EH (cell line): ENCODE measurements around the gene ARHGAP18.

Source experiments
- DNase-seq: peaks from one replicate; pipeline ENCODE4 v3.0.0-alpha.2; 2015; ENCODE audit warnings: low read depth

Gene ARHGAP18

DNA sequence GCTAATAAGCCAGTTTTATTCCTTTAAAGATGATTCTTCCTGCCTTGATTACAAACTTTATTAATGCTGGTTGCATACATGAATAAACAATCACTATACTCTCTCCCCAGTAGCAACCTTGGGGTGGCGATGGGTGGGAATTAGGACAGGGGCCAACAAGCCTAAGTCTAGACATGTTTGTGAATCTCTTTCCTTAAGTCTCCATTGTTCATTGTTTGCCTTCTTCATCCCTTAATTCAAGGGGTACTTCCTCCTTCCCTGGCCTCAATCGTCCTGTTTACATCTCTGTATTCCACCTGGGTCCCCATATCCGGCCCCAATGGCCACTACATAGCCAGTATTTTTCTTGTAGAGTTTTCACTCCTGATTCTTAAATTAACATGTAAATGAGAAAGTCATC is 66.0 kb downstream of the ARHGAP18 start:
- no peak for DNase-seq

DNA sequence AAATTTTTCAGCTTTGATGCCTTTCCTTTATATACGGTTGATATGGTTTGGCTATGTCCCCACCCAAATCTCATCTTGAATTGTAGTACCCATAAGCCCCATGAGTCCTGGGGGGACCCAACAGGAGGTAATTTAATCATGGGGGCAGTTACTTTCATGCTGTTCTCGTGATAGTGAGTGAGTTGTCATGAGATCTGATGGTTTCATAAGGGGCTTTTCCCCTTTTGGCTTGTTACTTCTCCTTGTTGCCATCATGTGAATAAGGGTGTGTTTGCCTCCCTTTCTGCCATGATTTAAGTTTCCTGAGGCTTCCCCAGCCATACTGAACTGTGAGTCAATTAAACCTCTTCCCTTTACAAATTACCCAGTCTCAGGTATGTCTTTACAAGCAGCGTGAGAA is 66.8 kb downstream of the ARHGAP18 start:
- DNase-seq: no peak

DNA sequence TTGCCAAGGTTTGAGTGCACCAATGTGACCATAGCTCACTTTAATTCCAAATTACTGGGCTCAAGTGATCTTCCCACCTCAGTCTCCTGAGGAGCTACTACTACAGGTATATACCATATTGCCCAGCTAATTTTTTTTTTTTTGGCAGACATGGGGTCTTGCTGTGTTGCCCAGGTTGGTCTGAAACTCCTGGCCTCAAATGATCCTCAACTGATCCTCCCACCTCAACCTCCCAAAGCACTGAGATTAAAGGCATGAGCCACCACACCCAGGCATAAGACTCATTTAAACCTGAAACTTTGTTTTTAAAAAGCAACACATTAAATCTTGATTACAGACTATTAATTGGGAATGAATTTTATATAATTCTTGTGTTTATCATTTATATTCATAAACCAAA is 67.7 kb downstream of the ARHGAP18 start:
- no peak for DNase-seq

DNA sequence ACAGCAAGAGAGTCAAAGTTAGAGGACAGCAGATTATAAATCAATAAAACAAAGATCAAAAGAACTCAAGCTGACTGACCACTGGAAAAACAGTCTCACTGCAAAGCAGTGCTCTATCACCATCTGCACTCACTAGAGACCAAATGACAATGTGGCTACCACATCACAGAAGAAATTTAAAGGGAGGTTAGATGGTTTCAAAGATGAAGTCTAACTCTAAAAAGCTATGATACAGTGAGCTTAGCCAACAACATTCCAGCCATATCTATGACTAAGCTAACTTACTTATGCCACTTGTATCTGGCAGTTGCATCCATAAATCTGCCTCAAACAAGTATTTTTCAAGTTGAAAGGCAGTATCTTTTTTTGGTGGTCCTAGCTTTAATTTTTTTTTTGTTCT is 68.6 kb downstream of the ARHGAP18 start:
- DNase-seq: peak; percentile 88

DNA sequence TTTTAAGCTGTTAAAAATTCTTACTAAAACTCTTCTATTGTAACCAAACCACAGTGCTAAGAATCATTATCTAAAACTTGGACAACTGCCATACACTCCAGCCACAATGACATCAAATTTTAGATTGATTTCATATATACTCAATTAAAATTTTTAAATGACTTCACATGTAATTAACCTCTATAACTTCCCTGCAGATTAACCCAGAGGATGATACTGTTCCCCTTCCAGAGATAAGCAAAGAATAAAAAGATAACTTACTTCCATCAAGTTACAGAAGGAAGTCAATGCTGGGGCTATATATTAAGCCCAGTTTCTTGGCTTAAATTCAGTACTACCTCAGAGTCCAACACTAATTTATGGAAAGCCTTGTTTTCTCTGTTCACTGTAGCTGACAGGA is 71.3 kb downstream of the ARHGAP18 start:
- no peak for DNase-seq

DNA sequence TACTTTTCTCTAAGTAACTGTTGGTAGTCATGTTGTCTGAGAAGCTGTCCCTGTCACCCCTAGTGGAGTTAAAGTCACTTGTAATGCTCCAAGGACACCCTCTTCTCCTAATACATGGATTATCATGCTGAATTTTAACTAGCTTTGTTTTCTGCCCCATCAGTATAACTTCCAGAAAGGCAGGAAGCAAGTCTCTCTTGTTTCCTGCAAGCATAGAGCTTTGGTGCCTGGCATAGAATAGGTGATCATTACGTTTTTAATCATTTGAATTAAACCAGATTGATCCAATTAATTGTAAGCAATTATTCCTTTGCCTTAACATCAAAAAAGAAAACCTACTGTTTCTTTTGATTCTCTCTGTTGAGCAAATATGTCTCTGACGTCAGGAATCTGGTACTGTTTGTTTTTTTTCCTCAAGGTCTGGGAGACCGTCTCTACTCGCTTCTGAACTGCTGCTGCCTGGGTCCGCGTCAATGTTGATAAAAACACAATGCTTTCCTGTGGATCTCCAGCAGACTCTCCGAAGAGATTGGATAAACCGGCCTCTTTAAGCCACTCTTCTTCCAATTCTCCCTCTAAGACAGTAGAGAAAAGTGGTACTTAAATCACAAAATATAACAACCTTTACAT is 71.8 kb downstream of the ARHGAP18 start:
- peak; percentile 37 for DNase-seq

DNA sequence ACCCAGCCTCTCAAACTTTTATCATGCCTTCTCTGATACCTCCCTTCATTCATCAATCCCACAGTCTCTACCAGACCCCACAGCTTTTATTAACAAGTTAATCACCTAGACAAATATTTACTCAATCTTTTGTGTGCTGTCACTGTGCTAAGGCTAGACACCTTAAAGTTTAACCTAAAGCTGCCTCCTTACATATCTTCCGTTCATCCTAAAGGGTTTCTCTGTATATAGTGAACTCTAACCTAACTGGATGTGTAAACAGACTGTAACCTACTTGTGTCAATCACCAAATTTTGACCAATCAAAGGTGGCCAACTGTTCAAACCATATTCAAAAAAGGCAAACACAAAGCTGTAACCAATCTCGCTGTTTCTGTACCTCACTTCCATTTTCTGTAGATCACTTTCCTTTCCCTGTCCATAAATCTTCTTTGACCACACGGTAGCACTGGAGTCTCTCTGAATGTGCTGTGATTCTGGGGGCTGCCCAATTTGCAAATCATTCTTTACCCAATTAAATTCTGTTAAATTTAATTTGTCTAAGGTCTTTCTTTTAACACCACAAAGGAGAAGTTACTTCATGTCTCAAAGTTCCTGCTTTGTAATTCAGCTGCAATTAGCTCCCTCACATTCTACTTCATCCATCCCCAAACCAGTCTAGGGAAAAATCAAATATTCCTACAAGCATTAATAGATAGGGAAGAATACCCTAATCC is 72.5 kb downstream of the ARHGAP18 start:
- DNase-seq: no peak

DNA sequence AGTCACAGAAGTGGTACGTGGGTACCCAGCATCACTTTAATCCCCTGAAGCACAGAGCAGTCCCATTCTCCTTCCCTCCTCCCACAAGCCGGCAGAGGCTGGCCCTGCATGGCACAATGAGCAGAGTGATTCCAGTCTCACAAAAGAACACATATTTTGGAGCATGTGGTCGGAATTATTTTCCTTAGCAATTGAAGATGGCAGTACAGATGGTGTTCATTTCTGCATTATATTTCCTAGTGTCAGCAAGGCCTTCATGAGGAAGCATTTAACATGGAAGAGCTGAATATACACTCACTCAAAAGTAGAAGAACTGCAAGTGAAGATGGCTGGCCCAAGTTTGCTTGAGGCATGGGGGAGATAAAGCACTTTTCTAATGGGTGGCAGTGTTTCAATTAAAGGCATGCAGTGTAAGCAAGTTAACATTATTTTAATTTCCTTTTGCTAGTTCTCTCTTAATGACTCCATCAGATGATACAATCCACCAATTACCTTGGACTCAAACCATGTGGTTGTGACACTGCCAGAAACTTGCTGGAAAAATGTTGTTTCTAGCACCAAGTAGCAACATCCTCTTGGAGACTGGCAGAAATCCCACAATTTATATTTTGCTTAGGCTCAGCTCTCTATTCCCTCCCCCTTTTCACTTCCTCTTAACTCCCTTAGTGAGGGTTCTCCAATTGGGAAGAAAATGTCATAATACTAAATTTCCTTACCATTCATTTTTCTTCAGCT is 74.4 kb downstream of the ARHGAP18 start:
- peak; percentile 91 for DNase-seq

DNA sequence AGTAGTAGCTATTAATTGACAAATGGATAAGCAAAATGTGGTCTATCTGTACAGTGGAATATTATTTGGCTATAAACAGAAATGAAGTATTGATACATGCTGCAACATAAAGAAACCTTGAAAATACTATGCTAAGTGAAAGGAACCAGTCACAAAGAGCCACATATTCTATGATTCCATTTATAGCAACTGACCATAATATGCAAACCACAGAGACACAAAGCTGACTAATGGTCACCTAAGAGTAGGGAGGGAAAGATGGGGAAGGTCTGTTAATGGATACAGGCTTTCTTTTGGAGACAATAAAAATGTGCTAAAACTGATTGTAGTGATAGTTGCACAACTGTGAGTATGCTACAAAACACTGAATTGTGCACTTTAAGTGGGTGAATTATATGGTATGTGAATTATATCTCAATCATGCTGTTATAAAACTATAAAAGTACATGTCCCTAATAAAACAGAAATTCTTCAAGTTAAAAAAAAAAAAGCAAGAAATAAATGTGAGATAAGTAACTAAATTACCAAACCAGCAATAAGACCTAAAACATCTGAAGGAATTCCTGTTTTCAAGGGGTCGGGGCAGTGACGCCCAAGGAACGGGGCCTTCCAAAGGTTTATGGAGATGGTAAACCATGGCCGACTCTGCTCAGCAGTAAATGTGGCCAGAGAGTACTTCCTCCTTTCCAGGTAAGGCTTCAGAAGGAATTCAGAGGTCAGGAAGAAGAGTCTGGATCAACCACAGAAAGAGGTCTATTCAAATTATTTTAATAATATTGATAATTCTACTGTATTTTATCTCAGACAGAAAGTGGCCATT is 75.4 kb downstream of the ARHGAP18 start:
- peak; percentile 63 for DNase-seq

DNA sequence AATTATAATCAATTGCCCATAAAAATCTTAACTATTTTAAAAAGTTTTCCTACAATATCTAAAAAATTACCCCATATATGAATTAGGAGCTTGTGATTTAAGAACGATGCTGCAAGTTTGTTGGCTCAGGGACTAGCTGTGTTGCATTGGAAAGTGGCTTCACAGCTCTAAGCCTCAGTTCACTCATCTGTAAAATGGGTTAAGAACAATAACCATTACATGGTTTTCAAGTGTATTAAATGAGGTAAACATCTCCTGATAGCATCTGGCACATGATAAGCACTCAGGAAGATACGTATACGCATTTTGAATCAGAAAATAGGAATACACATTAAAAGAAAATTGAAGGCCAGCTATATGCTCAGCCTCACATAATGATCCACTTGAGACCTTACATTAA is 76.4 kb downstream of the ARHGAP18 start:
- DNase-seq: no peak

DNA sequence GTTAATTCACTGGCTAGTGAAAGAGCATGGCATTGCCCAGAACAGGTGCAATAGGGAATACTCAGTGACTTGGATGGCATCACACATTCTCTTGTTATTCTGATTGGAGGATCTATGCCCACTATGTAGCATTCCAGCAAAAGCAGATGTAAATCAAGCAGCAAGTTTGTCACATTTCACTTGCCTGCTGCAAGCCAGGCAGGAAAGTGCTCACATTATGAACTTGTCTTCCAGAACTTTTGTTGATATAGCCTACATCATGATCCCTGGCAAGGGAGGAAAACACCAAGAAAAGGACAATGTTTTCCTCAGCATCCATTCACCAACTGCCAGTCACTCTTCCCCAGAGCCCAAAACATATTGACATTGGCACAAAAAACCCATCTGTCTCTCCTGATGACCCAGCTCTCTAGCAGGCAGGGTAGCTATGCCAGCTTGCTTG is 77.8 kb downstream of the ARHGAP18 start:
- no peak for DNase-seq

DNA sequence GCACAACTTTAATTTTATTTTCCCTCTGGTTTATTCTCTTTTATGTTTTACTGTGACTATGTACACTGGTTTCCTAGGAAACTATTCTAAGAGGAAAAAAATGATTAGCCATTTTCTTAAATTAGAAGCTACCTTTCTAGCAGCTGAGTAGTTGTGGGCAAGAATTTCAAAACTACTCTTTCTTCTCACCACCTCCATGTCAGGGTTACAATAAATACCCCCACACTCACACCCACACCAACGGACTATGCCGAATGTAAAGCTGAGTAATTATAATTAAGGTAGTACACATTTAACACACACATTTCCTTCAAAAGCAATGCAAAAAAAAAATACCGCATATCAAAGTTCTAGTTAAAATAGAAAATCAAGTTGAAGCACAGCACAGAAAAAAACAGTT is 78.9 kb downstream of the ARHGAP18 start:
- DNase-seq: no peak

DNA sequence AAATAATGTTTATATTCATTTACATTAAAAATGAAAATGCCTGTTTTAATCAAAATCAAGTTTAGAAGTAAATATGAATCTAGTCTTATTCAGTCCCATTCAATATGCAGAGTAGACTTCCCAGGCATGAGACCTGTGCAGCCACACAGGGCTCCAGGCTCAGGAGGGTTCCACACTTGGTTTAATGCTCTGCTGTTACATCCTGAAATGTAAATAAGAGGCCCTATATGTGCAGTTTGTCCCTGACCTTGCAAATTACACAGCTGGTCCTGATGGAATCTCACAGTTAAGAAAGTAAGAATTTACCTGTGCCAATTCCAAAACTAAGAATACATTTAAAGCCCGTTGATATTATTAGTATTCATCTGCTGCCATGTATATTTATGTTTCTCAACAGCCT is 79.4 kb downstream of the ARHGAP18 start:
- DNase-seq: no peak

DNA sequence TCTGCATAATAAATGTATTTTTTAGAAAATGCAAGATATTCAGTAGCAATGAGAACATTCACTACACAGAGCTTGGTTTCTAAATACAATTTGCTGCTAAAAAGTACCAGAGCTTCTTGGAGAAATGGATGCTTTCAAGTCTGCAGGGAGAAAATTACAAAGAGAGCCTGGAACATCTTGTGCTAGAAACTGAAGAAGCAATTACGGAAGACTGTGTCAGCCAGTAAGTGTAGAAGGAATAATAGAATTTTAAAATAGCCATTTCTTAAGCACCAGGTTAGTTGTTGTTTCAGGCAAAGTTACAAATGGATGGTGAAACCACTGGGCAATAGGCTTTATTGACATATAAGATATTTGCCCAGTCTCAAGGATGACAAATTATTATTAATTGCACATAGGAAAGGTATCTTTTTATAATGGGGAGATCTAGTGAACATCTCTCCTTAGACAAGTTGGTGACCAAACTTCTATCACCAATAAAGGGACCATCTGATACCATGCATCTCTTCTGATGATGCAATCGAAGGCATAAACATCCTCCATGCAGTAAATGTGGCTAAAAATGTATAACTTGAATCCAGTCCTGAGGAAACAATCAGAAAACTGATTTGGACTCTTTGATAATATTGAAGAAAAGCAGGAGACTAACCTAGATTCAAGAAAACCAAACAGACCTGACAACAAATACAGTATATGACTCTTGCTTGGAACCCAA is 81.7 kb downstream of the ARHGAP18 start:
- no peak for DNase-seq

DNA sequence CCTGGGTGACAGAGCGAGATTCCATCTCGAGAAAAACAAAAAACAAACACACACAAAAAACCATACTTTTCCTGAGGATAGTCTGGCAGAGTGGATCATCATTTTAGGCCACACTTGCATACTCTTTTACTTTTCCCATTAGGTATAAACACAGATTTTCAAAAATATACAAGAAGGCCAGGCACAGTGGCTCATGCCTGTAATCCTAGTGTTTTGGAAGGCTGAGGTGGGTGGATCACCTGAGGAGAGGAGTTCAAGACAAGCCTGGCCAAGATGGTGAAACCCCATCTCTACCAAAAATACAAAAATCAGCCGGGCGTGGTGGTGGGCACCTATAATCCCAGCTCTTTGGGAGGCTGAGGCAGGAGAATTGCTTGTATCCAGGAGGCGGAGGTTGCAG is 85.5 kb downstream of the ARHGAP18 start:
- DNase-seq: no peak

DNA sequence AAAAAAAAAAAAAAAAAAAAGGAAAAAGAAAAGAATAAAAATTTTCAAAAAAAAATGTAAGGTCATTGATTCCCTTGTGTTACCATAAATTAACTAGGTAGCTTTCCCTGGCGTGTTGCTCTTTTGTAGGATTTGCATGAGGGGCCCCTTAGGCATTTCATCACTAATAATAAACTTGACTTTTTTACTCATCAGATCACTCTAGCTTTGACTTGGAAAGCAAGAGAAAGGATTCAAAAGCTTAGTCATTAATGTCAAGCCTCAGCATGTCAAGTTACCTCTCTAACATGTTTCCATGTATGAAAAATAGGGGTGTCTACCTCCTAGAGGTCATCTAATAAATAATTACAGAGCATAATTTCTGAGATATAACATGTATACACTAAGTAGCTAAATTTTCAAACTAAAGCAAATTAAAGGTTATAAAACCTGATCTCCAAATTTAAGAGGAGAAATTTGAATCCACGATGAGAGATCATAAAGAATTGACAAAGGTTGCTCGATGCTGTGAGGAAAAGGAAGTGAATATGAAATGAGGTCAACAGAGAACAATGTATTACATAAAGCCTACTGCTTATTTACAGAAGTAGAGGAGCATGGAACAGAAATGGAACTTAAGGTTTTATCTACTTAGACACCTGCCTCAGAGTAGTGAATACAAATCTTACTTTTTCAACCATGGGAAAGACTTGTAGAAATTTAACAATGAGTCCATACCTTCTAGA is 86.8 kb downstream of the ARHGAP18 start:
- DNase-seq: no peak

DNA sequence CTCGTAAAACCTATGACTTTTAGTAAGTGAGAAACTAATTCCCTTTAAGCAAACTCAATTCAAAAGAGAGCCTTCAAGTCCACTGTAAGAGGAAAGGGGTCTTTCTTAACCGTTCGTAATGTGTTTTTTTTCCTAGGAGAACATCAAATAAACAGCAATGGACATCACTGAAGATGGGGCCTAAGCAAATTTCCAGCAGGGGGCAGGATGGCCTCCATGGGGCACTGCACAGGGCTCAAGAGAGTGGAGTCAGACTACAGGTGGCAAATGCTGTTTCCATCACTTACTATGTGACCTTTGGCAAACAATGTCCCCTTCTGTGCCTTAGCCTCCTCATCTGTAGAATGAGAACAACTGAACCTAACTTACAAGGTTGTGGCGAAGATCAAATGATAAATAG is 88.7 kb downstream of the ARHGAP18 start:
- peak; percentile 27 for DNase-seq

DNA sequence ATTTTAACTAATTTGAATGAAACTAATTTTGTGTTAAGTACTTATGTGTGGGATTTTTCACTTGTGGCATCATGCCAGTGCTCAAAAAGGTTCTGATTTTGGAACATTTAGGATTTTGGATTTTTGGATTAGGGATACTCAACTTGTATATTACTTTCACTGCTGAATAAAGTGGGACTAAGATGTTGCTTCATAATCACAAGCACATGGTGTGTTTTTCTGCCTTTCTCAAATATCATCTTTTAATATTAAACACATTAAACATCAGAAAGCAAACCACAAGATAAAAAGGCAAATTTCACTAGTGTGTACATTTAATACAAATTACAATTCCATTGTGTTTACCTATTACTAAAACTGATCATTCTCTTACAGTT is 89.8 kb downstream of the ARHGAP18 start:
- no peak for DNase-seq

DNA sequence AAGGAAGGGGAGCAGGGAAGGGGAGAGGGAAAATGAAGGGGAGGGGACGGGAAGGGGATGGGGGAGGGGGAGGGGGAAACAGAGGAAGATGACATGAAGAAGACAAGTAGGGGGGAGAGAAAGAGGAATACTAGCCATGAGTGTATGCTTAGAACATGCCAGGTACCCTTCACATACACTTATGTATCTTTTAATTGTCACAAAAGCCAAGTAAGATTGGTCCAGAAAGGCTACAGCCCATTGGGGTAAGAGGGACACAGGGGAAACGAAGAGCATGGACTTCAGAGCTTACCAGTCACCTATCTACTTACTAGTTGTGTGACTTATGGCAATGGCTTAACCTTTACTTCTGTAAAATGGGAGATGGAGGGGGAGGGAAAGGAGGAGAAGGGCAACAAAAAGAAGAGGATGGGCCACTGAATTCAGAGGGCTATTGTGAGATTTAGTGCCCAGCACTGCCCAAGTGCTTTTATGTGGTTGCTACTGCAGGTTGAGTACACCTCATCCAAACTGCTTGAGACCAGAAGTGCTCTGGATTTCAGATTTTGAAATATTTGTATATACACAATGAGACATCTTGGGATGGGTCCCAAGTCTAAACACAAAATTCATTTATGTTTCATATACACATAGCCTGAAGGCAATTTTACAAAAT is 90.3 kb downstream of the ARHGAP18 start:
- no peak for DNase-seq

DNA sequence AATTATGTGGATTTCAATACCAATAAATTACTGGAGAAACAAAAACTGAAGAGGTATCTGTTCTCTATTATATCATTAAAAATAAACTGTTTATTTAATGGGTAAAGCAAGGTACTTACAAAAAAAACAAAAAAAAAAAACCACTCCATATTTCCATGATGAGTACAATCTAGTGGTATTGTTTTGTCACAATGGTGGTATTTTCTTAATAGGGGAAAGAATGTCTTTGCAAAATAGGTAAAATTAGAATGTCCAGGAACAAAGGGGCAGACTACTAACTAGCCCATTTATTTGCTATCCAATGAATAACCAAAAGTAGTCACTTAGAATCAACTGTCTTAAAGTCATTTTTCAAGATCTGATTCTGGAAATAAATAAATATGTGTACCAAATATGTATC is 92.0 kb downstream of the ARHGAP18 start:
- no peak for DNase-seq

DNA sequence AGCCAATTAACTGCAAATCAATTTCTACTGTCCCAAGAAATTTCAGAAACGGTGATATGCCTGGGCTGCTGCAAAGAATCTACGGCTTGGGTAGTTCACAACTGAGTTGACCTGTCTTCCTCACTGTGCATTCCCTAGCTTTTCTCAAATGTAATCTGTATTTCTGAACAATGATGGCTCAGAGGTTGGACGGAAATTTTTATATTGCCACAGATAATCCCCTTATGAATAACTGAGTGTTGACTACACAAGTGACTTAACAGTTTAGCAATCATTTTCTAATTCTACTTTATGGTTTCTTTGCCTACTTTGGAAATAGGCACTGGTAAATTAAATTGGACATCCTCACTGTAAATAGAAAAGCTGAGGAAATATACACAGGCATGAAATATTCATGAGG is 94.5 kb downstream of the ARHGAP18 start:
- no peak for DNase-seq
